ENCODE data around the gene CRISPLD2. TPM values are rescaled to one million over a fixed set of nuclear protein-coding genes. Genes with fewer than 3 reads are reported as not detected.

Gene CRISPLD2, protein sequence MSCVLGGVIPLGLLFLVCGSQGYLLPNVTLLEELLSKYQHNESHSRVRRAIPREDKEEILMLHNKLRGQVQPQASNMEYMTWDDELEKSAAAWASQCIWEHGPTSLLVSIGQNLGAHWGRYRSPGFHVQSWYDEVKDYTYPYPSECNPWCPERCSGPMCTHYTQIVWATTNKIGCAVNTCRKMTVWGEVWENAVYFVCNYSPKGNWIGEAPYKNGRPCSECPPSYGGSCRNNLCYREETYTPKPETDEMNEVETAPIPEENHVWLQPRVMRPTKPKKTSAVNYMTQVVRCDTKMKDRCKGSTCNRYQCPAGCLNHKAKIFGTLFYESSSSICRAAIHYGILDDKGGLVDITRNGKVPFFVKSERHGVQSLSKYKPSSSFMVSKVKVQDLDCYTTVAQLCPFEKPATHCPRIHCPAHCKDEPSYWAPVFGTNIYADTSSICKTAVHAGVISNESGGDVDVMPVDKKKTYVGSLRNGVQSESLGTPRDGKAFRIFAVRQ
- total RNA-seq (2014; rRNA removed; shearing (Covaris generic)), result 2.0 and 4.2 TPM in 2 replicates

DNA sequence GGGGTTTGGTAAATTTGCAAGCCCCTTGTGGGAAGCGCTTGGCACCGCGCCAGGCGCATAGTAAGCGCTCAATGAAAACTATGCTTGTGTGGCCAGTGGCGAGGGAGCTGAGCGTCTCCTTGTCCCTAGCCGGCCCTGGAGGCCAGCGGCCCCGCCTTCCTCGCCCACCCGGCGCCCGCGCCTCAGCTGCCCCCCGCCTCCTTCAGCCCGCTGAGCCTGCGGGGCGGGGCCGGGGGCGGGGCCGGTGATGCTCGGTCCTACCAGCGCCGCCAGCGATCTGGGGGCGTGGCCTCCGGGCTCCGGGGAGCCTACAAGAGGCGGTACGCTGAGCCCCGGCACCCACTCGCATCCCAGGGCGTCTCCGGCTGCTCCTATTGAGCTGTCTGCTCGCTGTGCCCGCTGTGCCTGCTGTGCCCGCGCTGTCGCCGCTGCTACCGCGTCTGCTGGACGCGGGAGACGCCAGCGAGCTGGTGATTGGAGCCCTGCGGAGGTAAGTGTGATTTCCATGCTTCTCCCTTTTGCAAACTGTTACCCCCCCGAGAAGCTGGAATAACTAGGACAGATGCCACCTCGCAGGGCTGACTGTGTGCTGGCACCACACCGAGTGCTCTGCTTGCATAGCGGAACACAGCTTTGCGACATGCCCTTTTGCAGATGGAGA, at the start of gene CRISPLD2:
CRISPLD2 (plus strand) TSS at position 342 of the 661 bp plus-strand sequence. CDS start 18,511 bp downstream, outside the sequence.
- H3K36me3 ChIP-seq (replicated peaks; ENCODE audit: control insufficient read depth, insufficient read depth, low read length), result no peaks in the 10 kb centered on the region
- peak; percentile 100 for DNase-seq
- H3K4me3 ChIP-seq (ENCODE audit: insufficient read depth, low read depth, low read length), result peak within 1 kb of the TSS; percentile 50
- H3K27me3 ChIP-seq (ENCODE audit: control insufficient read depth, insufficient read depth, low read length), result peaks cover 30% of the 10 kb centered on the region

DNA sequence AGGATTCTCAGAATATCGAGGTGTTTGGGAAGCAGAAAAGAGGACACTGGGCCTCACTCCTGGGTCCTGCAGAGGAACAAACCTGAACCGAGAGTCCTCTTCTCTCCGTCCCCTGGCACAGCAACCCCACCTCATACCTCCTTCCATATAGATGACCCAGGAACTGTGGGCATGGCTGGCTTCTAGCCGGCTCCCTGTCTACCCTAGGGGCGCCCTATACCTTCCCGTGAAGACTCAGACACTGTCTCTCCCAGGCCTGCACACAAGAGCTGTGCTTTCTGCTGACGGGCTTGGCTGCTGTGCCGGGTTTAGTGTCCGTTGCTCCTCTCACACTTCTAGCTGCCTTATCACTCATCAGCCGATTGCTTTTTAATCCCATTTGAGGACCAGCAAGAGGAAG, 46.5 kb upstream of the CRISPLD2 start:
- peaks cover 37% of the 10 kb centered on the region for H3K36me3 ChIP-seq (replicated peaks; ENCODE audit: control insufficient read depth, insufficient read depth, low read length)
- DNase-seq, result no peak

DNA sequence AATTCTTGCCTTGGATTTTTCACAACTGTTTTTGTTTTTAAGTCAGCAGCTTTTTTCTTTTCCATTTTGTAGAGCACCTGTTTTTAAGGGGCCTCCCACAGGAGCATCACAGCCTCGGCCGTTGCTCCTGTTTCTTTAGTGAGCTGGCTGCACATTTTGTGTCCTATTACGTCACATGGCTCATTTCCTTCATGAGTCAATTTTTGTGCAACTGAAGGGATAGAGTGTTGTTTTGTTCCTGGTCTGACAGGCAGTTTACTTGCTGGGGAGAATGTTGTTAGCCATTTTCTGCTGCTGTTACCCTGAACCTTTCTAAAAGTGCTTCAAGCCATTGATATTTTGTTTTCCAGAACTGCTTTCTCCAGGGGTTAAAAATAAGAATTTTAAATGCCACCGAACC, 45.0 kb upstream of the CRISPLD2 start:
- Histone ChIP-seq H3K4me3 (ENCODE audit: insufficient read depth, low read depth, low read length) (no peak overlapping the region), H3K36me3 (replicated peaks; ENCODE audit: control insufficient read depth, insufficient read depth, low read length) (peaks cover 35% of the 10 kb centered on the region), H3K27me3 (ENCODE audit: control insufficient read depth, insufficient read depth, low read length) (no peaks in the 10 kb centered on the region)
- no peak for DNase-seq

More for the DNA sequence above, 46.5 kb upstream of the CRISPLD2 start:
- no peaks in the 10 kb centered on the region for H3K27me3 ChIP-seq (ENCODE audit: control insufficient read depth, insufficient read depth, low read length)
- no peak overlapping the region for H3K4me3 ChIP-seq (ENCODE audit: insufficient read depth, low read depth, low read length)

DNA sequence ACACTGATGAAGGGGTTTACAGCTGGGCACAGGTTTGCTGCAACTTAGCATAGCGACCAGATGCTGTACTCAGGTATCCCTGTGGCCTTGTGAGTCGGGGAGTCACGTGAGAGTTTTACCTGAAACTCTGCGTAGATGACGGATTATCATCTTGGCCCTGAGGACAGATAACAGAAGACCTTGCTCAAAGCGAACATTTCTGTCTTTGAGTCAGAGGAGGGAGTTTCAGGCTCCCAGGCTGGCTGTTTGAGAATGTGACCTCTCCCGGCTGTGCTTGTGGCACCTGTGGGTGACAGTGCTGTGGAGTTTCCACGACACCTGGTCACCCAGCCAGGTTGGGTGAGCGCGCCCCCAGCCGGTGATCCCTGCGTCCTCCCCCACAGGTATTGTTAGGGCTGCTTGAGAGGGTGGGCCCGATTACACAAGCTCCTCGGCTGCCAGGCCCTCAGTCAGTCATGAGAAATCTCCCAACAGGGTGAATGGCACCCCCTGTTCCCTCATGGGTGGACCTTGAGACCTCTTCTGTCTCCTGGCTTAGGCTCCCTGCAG, 44.4 kb upstream of the CRISPLD2 start:
- Histone ChIP-seq H3K36me3 (replicated peaks; ENCODE audit: control insufficient read depth, insufficient read depth, low read length) (peaks cover 35% of the 10 kb centered on the region), H3K4me3 (ENCODE audit: insufficient read depth, low read depth, low read length) (no peak overlapping the region), H3K27me3 (ENCODE audit: control insufficient read depth, insufficient read depth, low read length) (no peaks in the 10 kb centered on the region)
- no peak for DNase-seq

DNA sequence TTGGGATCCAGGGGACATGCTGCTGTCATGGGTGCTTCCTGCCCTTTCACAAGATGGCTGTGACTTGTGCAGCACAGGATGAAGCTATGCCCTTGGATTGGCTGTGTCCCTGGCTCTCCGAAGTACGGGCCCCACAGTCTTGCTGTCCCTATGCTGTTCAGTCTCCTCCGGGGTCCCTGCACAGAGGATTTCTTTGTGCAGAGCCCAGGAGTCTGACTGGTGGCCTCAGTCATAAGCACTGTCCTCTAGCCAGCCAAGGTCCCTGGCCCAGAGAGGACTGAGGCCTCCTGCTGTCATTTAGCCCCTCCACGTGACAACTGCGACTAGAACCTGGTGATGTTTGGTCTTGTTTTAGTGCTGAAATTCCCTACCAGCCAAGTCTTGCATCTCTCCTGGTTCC, 42.4 kb upstream of the CRISPLD2 start:
- DNase-seq, result no peak
- Histone ChIP-seq H3K4me3 (ENCODE audit: insufficient read depth, low read depth, low read length) (no peak overlapping the region), H3K36me3 (replicated peaks; ENCODE audit: control insufficient read depth, insufficient read depth, low read length) (peaks cover 33% of the 10 kb centered on the region), H3K27me3 (ENCODE audit: control insufficient read depth, insufficient read depth, low read length) (no peaks in the 10 kb centered on the region)

DNA sequence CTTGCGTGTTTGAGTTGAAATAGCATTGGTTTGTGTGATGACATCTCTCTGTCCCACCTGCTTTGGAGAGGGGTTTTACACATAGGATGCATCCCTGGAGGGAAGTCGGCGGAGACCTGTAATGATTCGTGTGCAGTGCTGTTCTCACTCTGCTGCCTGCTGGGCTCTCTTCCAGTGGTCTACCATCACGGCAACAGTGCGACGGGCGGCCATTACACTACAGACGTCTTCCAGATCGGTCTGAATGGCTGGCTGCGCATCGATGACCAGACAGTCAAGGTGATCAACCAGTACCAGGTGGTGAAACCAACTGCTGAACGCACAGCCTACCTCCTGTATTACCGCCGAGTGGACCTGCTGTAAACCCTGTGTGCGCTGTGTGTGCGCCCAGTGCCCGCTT, 41.1 kb upstream of the CRISPLD2 start:
- DNase-seq, result no peak
- H3K36me3 ChIP-seq (replicated peaks; ENCODE audit: control insufficient read depth, insufficient read depth, low read length), result peaks cover 25% of the 10 kb centered on the region
- no peak overlapping the region for H3K4me3 ChIP-seq (ENCODE audit: insufficient read depth, low read depth, low read length)
- no peaks in the 10 kb centered on the region for H3K27me3 ChIP-seq (ENCODE audit: control insufficient read depth, insufficient read depth, low read length)

DNA sequence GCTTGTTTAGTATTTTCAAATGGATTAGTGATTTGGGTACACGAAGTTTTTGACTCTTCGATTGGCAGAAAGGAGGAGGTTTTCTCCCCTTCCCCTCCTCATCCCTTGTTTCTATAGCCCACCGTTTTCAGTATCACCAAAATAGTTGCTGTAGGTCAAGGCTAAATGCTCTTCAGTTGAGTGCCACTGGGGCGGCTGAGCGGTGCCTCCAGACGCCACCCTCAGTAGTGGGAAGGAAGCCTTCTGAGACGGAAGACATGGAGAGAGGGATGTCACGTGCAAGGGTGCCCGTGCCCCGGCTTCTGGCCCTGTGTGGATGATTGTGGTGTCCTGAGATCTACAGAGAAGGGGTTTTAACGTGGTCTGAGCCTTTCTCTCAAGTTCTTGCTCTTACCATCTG, 39.7 kb upstream of the CRISPLD2 start:
- Histone ChIP-seq H3K4me3 (ENCODE audit: insufficient read depth, low read depth, low read length) (no peak overlapping the region), H3K36me3 (replicated peaks; ENCODE audit: control insufficient read depth, insufficient read depth, low read length) (peaks cover 19% of the 10 kb centered on the region), H3K27me3 (ENCODE audit: control insufficient read depth, insufficient read depth, low read length) (no peaks in the 10 kb centered on the region)
- no peak for DNase-seq

DNA sequence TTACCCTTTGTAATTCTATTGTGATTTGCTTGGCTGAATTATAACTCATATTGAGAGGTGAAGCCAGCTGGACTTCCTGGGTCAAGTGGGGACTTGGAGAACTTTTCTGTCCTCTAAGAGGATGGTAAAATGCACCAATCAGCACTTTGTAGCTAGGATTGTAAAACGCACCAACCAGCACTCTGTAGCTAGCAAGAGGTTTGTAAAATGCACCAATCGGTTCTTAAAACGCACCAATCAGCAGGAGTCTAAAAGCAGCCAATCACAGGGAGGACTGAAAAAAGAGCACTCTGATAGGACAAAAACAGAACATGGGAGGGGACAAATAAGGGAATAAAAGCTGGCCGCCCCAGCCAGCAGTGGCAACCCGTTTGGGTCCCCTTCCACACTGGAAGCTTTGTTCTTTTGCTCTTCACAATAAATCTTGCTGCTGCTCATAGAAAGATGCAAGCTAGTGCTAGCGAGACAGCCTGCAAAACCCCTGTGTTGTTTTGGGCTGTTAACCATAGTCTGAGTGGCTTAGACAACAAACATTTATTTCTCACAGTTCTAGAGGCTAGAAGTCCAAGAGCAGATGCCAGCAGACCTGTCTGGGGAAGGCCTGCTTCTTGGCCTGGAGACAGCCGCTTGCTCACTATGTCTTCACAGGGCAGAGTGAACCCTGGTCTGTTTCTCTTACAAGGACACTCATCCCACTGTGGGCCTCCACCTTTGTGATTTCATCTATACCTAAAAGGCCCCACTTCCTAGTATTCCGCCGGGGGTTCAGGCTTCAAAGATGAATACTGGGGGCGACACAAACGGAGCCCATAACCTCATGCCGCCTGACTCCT, 39.0 kb upstream of the CRISPLD2 start:
- Histone ChIP-seq H3K27me3 (ENCODE audit: control insufficient read depth, insufficient read depth, low read length) (no peaks in the 10 kb centered on the region), H3K36me3 (replicated peaks; ENCODE audit: control insufficient read depth, insufficient read depth, low read length) (peaks cover 14% of the 10 kb centered on the region), H3K4me3 (ENCODE audit: insufficient read depth, low read depth, low read length) (no peak overlapping the region)
- no peak for DNase-seq

DNA sequence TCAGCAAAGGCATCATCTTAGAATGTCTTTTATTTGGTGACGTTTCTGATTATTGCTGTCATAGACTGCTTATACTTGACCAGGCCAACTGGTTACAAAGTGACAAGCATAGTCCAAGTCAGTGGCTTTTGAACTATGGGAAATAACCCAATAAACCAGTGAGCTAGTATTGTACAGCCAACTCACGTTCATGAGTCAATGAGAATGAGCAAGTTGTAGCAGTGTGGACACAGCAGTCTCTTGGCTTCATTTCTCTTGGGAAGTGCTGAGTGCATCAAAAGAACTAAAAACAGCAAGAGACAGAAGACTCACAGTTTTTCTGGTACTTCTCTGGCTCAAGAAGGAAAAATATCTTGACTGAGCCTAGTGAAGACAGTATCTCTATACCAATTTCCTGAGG, 36.9 kb upstream of the CRISPLD2 start:
- Histone ChIP-seq H3K27me3 (ENCODE audit: control insufficient read depth, insufficient read depth, low read length) (no peaks in the 10 kb centered on the region), H3K4me3 (ENCODE audit: insufficient read depth, low read depth, low read length) (no peak overlapping the region), H3K36me3 (replicated peaks; ENCODE audit: control insufficient read depth, insufficient read depth, low read length) (peaks cover 6% of the 10 kb centered on the region)
- no peak for DNase-seq

DNA sequence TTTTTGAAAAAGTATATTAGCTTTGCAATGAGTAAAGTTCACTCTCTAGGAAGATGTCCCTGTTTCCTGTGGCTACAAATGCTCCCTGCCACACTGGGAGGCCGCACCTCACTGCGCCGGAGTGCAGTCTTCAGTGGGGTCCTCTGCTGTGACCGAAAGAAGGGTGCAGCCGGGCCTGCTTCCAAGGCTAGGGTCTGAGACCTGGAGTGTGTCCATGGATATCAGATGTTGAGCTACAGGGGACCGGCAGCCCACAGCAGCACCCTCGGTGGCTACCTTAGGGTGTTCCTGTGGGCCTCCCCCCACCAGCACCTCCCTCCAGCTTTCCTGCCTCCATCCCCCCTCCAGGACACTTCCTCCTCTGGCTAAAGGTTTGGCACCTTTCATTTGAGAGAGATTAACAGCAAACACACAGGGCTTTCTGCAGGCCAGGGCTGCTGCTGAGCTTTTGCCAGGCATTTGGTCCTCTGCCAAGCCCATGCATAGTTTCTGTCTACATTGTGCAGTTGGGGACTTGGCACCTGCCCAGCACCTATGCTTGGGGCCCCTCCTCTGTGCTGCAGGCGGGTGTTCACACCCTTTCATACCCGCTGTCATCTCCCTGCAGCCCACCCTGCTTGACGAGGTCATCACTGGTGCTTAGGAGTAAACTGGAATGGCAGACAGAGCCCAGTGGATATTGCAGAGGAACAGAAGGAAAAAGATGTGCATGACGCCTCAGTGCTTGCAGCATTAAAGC, 33.8 kb upstream of the CRISPLD2 start:
- Histone ChIP-seq H3K27me3 (ENCODE audit: control insufficient read depth, insufficient read depth, low read length) (no peaks in the 10 kb centered on the region), H3K4me3 (ENCODE audit: insufficient read depth, low read depth, low read length) (no peak overlapping the region), H3K36me3 (replicated peaks; ENCODE audit: control insufficient read depth, insufficient read depth, low read length) (no peaks in the 10 kb centered on the region)
- DNase-seq, result no peak

DNA sequence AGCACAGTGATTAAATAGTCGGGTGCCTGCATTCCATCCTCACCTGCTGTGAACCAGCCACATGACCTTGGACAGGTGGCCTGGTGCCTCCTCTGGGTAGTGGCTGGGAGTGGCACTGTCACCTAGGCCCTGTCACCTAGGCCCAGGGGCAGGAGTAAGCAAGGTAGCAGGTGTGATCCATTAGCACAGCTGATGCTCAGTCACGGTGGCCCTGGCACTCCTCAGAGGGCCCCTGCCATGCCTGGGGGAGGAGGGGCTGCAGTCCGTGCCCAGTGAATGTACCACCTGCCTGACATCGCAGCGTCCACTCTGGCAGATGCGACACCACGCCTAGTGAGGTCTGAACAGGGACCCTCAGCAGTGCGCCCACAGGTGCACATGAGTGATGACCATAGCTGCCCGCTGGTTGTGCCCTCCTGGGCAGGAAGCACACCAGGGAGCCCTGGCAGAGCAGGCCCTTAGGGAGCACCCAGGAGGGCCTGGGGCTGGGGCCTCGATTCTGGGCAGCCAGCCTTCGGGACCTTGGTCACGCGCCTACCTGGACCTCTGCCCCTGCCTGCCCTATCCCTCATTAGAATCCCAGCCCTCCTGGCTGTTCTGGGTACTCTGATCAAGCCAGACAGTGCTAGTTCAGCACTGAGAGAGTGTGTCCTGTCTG, 33.1 kb upstream of the CRISPLD2 start:
- no peaks in the 10 kb centered on the region for H3K27me3 ChIP-seq (ENCODE audit: control insufficient read depth, insufficient read depth, low read length)
- no peak for DNase-seq
- no peaks in the 10 kb centered on the region for H3K36me3 ChIP-seq (replicated peaks; ENCODE audit: control insufficient read depth, insufficient read depth, low read length)
- no peak overlapping the region for H3K4me3 ChIP-seq (ENCODE audit: insufficient read depth, low read depth, low read length)

DNA sequence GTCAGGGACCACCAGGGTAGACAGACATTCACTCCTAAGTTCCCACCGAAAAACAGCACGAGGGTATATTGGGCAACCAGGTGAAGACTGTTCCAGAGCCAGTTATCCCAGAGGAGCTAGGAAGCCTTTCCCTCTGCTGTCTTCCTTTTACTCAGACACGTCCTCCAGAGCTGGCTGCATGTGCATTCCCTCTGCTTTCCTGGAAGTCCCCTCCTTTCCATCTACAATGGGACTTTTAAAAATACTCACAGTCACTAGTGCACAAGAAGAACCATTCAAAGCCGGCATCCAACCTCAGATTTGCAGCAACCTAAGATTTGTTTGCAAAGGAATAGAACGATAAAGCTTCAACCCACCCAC, 32.5 kb upstream of the CRISPLD2 start:
- no peaks in the 10 kb centered on the region for H3K36me3 ChIP-seq (replicated peaks; ENCODE audit: control insufficient read depth, insufficient read depth, low read length)
- H3K4me3 ChIP-seq (ENCODE audit: insufficient read depth, low read depth, low read length), result no peak overlapping the region
- DNase-seq, result no peak
- H3K27me3 ChIP-seq (ENCODE audit: control insufficient read depth, insufficient read depth, low read length), result no peaks in the 10 kb centered on the region

DNA sequence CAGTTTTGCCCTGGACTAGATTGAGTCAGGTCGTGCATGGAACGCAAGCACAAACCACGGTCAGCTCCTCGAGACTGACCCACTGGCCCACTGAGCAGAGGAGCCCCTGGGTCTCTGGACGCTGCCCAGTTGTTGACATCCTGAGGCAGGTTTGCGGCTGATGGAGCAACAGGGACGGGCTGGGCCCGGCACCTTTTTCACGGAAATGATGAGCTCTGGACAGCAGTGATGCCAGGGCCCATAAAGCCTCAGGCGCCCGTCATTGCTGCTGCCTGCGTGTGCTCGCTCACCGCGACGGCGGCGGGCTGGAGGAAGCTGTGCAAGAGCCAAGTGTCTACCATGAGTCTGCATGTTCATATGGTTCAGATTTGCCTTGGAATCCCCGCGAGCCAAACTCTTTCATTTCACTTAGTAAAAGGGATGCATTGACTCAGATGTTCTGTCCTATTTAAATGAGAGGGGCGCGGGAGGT, 30.8 kb upstream of the CRISPLD2 start:
- no peaks in the 10 kb centered on the region for H3K27me3 ChIP-seq (ENCODE audit: control insufficient read depth, insufficient read depth, low read length)
- no peak for DNase-seq
- no peak overlapping the region for H3K4me3 ChIP-seq (ENCODE audit: insufficient read depth, low read depth, low read length)
- H3K36me3 ChIP-seq (replicated peaks; ENCODE audit: control insufficient read depth, insufficient read depth, low read length), result no peaks in the 10 kb centered on the region

Measured in H7 (cell line).